HEK293 (cell line): Measurements from ENCODE around the gene TM7SF3.
A peak's percentile ranks its signal among the peaks of the same experiment; 100 is the strongest.

Source experiments
- CTCF ChIA-PET: fragments of 350-600 bp; formaldehyde crosslinking; extraction: SDS; loops from one replicate; lab custom pipeline; 2021; ENCODE audit warnings: antibody characterized with exemption; lab: Yijun Ruan, JAX
- POLR2A ChIA-PET: fragments of 300-600 bp; formaldehyde crosslinking; extraction: SDS; loops from one replicate; lab custom pipeline; 2020; ENCODE audit warnings: antibody characterized with exemption, inconsistent platforms; lab: Yijun Ruan, JAX
- H3K27ac ChIP-seq: fragments of 200-500 bp; sonication (Bioruptor generic); 2 replicates; pipeline ENCODE4 v1.5.1; 2014; ENCODE audit warnings: low read depth, low read length, control low read depth, inconsistent platforms; ENCODE audit errors: extremely low read depth
- H3K36me3 ChIP-seq, 2 experiments: fragments of 200-500 bp in 1 of 2; sonication (Bioruptor generic) in 1 of 2; 1 replicate in 1 of 2; 2 replicates in 1 of 2; pipeline ENCODE4 v1.5.1; 2014 to 2017; ENCODE audit warnings: inconsistent platforms in 2 of 2, low read length in 2 of 2; ENCODE audit not compliant: control insufficient read depth in 2 of 2, insufficient read depth in 1 of 2
- H3K4me1 ChIP-seq: fragments of 200-500 bp; sonication (Bioruptor generic); 2 replicates; pipeline ENCODE4 v1.5.1; 2014; ENCODE audit warnings: mild to moderate bottlenecking, low read length, inconsistent platforms; ENCODE audit not compliant: control insufficient read depth, insufficient read depth
- H3K4me3 ChIP-seq: 2 replicates; pipeline ENCODE4 v1.5.1; 2011; ENCODE audit warnings: low read depth, mild to moderate bottlenecking, control low read depth, low read length, moderate library complexity
- H3K9me3 ChIP-seq: fragments of 200-500 bp; sonication (Bioruptor generic); 2 replicates; pipeline ENCODE4 v1.5.1; 2014; ENCODE audit warnings: low read depth, low read length, inconsistent platforms; ENCODE audit not compliant: control insufficient read depth, insufficient read depth
- CTCF ChIP-seq: fragments of 450-650 bp; formaldehyde crosslinking; IDR thresholded peaks from 2 replicates; pipeline ENCODE4 v1.5.1; 2016; ENCODE audit warnings: missing biosample characterization, missing genetic modification characterization
- KLF1 ChIP-seq: fragments of 450-650 bp; formaldehyde crosslinking; IDR thresholded peaks from 2 replicates; pipeline ENCODE4 v1.5.1; 2016; ENCODE audit warnings: missing biosample characterization, missing genetic modification characterization
- KLF16 ChIP-seq: fragments of 450-650 bp; formaldehyde crosslinking; IDR thresholded peaks from 2 replicates; pipeline ENCODE4 v1.5.1; 2017; ENCODE audit warnings: missing biosample characterization, missing genetic modification characterization
- KLF8 ChIP-seq: fragments of 450-650 bp; formaldehyde crosslinking; IDR thresholded peaks from 2 replicates; pipeline ENCODE4 v1.5.1; 2016; ENCODE audit warnings: missing biosample characterization, missing genetic modification characterization
- PRDM4 ChIP-seq: fragments of 450-650 bp; formaldehyde crosslinking; IDR thresholded peaks from 2 replicates; pipeline ENCODE4 v1.5.1; 2017; ENCODE audit warnings: missing biosample characterization, missing genetic modification characterization
- PRDM6 ChIP-seq: fragments of 450-650 bp; formaldehyde crosslinking; IDR thresholded peaks from 2 replicates; pipeline ENCODE4 v1.5.1; 2017; ENCODE audit warnings: missing biosample characterization, missing genetic modification characterization
- SALL2 ChIP-seq: fragments of 450-650 bp; formaldehyde crosslinking; IDR thresholded peaks from 2 replicates; pipeline ENCODE4 v1.5.0; 2017; ENCODE audit warnings: missing biosample characterization, mild to moderate bottlenecking, missing genetic modification characterization, borderline replicate concordance
- SP3 ChIP-seq: fragments of 450-650 bp; formaldehyde crosslinking; IDR thresholded peaks from 2 replicates; pipeline ENCODE4 v1.5.1; 2016; ENCODE audit warnings: missing biosample characterization, missing genetic modification characterization
- ZBTB17 ChIP-seq: fragments of 450-650 bp; formaldehyde crosslinking; IDR thresholded peaks from 2 replicates; pipeline ENCODE4 v1.5.1; 2016; ENCODE audit warnings: missing biosample characterization, missing genetic modification characterization
- ZBTB7A ChIP-seq: fragments of 450-650 bp; formaldehyde crosslinking; IDR thresholded peaks from 2 replicates; pipeline ENCODE4 v1.5.1; 2016; ENCODE audit warnings: low read depth, missing biosample characterization, missing genetic modification characterization
- ZNF155 ChIP-seq: fragments of 450-650 bp; formaldehyde crosslinking; IDR thresholded peaks from 2 replicates; pipeline ENCODE4 v1.5.1; 2016; ENCODE audit warnings: missing biosample characterization, missing genetic modification characterization
- ZNF223 ChIP-seq: fragments of 450-650 bp; formaldehyde crosslinking; IDR thresholded peaks from 2 replicates; pipeline ENCODE4 v1.5.1; 2016; ENCODE audit warnings: missing biosample characterization, missing genetic modification characterization
- ZNF239 ChIP-seq: fragments of 450-650 bp; formaldehyde crosslinking; IDR thresholded peaks from 2 replicates; pipeline ENCODE4 v1.5.1; 2016; ENCODE audit warnings: missing biosample characterization, missing genetic modification characterization
- ZNF302 ChIP-seq: fragments of 450-650 bp; formaldehyde crosslinking; IDR thresholded peaks from 2 replicates; pipeline ENCODE4 v1.5.1; 2016; ENCODE audit warnings: missing biosample characterization, missing genetic modification characterization, low read depth
- ZNF335 ChIP-seq: fragments of 450-650 bp; formaldehyde crosslinking; conservative IDR thresholded peaks from 2 replicates; pipeline ENCODE4 v1.5.1; 2016; ENCODE audit warnings: missing biosample characterization, missing genetic modification characterization
- ZNF362 ChIP-seq: fragments of 450-650 bp; formaldehyde crosslinking; IDR thresholded peaks from 2 replicates; pipeline ENCODE4 v1.5.1; 2016; ENCODE audit warnings: missing biosample characterization, missing genetic modification characterization
- ZNF366 ChIP-seq: fragments of 450-650 bp; formaldehyde crosslinking; conservative IDR thresholded peaks from 2 replicates; pipeline ENCODE4 v1.5.1; 2016; ENCODE audit warnings: missing biosample characterization, missing genetic modification characterization
- ZNF514 ChIP-seq: fragments of 450-650 bp; formaldehyde crosslinking; IDR thresholded peaks from 2 replicates; pipeline ENCODE4 v1.5.1; 2016; ENCODE audit warnings: missing biosample characterization, missing genetic modification characterization
- ZNF571 ChIP-seq: fragments of 450-650 bp; formaldehyde crosslinking; IDR thresholded peaks from 2 replicates; pipeline ENCODE4 v1.5.0; 2017; ENCODE audit warnings: missing biosample characterization, missing genetic modification characterization
- ZNF600 ChIP-seq: fragments of 450-650 bp; formaldehyde crosslinking; IDR thresholded peaks from 2 replicates; pipeline ENCODE4 v1.5.1; 2016; ENCODE audit warnings: missing biosample characterization, missing genetic modification characterization
- ZNF624 ChIP-seq: fragments of 450-650 bp; formaldehyde crosslinking; IDR thresholded peaks from 2 replicates; pipeline ENCODE4 v1.5.1; 2017; ENCODE audit warnings: missing biosample characterization, missing genetic modification characterization
- ZNF701 ChIP-seq: fragments of 450-650 bp; formaldehyde crosslinking; IDR thresholded peaks from 2 replicates; pipeline ENCODE4 v1.5.1; 2016; ENCODE audit warnings: missing biosample characterization, missing genetic modification characterization
- ZSCAN16 ChIP-seq: fragments of 450-650 bp; formaldehyde crosslinking; IDR thresholded peaks from 2 replicates; pipeline ENCODE4 v1.5.1; 2016; ENCODE audit warnings: missing biosample characterization, missing genetic modification characterization
- TF ChIP-seq, protein P1 (sequence below): fragments of 450-650 bp; formaldehyde crosslinking; IDR thresholded peaks from 2 replicates; pipeline ENCODE4 v1.5.1; 2016; ENCODE audit warnings: missing biosample characterization, missing genetic modification characterization

Gene TM7SF3

DNA sequence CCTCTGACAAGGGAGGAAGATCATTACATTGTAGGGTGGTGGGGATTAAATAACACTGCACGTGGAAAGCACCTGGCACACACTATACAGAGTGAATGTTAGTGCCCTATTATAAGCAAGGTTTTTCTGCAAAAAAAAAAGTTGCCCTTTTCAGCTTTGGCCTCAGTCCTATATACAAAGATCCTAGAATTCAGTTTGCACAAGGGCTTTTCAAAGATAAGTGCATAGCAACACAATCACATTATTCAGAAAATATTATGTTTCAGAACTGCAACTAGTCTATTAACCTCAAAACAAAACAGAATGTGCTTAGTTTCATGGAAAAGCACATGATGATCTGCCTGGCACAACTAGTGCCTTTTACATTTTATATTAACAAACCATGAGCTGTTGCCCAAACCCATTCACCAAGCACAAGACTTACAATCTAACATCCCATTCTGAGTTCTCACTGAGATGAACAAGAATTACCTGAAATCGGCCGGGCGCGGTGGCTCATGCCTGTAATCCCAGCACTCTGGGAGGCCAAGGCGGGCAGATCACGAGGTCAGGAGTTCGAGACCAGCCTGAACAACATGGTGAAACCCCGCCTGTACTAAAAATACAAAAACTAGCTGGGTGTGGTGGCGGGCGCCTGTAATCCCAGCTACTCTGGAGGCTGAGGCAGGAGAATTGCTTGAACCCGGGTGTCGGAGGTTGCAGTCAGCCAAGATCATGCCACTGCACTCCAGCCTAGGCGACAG, 1.8 kb downstream of the TM7SF3 start:
- H3K36me3 ChIP-seq: no peaks in the 10 kb centered on the region
- no peaks in the 10 kb centered on the region for H3K9me3 ChIP-seq
- CTCF ChIA-PET: interaction anchor here (0.7 to 5.8 kb wide), 4 partner anchors 10 to 970 kb away, joined by 3 to 65 read pairs (median 4); no protein-coding TSS in a partner anchor
- POLR2A ChIA-PET: interaction anchor here (0.7 to 1.0 kb wide), 3 partner anchors 20 to 180 kb away, joined by 3 to 7 read pairs (median 5); no protein-coding TSS in a partner anchor
- H3K4me1 ChIP-seq: peaks cover 6% of the 10 kb centered on the region; the same call in 1 of the 2 replicates
- no peak overlapping the region for H3K27ac ChIP-seq
- H3K4me3 ChIP-seq: no peak overlapping the region
- TF ChIP-seq ZBTB7A (tag by site-specific recombination): no peak
- no peak for TF ChIP-seq KLF16 (tag by site-specific recombination)
- TF ChIP-seq ZNF624 (tag by site-specific recombination): no peak
- no peak for TF ChIP-seq ZNF155 (tag by site-specific recombination)
- TF ChIP-seq ZNF514: no peak
- no peak for TF ChIP-seq ZNF239
- TF ChIP-seq SP3 (tag by site-specific recombination): no peak
- no peak for TF ChIP-seq SALL2 (tag by site-specific recombination)
- TF ChIP-seq, protein P1, sequence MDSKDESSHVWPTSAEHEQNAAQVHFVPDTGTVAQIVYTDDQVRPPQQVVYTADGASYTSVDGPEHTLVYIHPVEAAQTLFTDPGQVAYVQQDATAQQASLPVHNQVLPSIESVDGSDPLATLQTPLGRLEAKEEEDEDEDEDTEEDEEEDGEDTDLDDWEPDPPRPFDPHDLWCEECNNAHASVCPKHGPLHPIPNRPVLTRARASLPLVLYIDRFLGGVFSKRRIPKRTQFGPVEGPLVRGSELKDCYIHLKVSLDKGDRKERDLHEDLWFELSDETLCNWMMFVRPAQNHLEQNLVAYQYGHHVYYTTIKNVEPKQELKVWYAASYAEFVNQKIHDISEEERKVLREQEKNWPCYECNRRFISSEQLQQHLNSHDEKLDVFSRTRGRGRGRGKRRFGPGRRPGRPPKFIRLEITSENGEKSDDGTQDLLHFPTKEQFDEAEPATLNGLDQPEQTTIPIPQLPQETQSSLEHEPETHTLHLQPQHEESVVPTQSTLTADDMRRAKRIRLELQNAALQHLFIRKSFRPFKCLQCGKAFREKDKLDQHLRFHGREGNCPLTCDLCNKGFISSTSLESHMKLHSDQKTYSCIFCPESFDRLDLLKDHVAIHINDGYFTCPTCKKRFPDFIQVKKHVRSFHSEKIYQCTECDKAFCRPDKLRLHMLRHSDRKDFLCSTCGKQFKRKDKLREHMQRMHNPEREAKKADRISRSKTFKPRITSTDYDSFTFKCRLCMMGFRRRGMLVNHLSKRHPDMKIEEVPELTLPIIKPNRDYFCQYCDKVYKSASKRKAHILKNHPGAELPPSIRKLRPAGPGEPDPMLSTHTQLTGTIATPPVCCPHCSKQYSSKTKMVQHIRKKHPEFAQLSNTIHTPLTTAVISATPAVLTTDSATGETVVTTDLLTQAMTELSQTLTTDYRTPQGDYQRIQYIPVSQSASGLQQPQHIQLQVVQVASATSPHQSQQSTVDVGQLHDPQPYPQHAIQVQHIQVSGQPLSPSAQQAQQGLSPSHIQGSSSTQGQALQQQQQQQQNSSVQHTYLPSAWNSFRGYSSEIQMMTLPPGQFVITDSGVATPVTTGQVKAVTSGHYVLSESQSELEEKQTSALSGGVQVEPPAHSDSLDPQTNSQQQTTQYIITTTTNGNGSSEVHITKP (tag by site-specific recombination): peak; percentile 56
- TF ChIP-seq ZNF223 (tag by site-specific recombination): no peak
- TF ChIP-seq ZNF302 (tag by site-specific recombination): no peak
- TF ChIP-seq ZNF362 (tag by site-specific recombination): peak; percentile 78; the same call in 1 of the 2 replicates
- peak; percentile 44 for TF ChIP-seq KLF1 (tag by site-specific recombination)
- 0 out of 2 replicates have a peak, but pooled peaks have one; percentile 15 for TF ChIP-seq PRDM6 (tag by site-specific recombination)
- TF ChIP-seq, all 188 proteins: peak for 4

GRCh38 chr12:27009881-27010301, 4.3 kb downstream of the TM7SF3 start:
- ChIA-PET POLR2A (no interaction called here), CTCF (interaction anchor here (0.6 to 1.6 kb wide), 6 partner anchors 8 to 643 kb away, joined by 3 to 7 read pairs (median 4); no protein-coding TSS in a partner anchor)
- no peaks in the 10 kb centered on the region for H3K9me3 ChIP-seq
- no peak overlapping the region for H3K4me3 ChIP-seq
- no peaks in the 10 kb centered on the region for H3K36me3 ChIP-seq
- H3K27ac ChIP-seq: no peak overlapping the region
- H3K4me1 ChIP-seq: peaks cover 10% of the 10 kb centered on the region; the same call in 1 of the 2 replicates
- no peak for TF ChIP-seq ZNF571 (tag by site-specific recombination)
- 0 out of 2 replicates have a peak, but pooled peaks have one; percentile 15 for TF ChIP-seq ZNF366 (tag by site-specific recombination)
- TF ChIP-seq PRDM4: no peak
- TF ChIP-seq ZNF335 (tag by site-specific recombination): peak; percentile 75
- TF ChIP-seq ZBTB17: no peak
- TF ChIP-seq KLF8 (tag by site-specific recombination): no peak
- 0 out of 2 replicates have a peak, but pooled peaks have one; percentile 17 for TF ChIP-seq CTCF
- no peak for TF ChIP-seq ZSCAN16
- no peak for TF ChIP-seq ZNF600
- no peak for TF ChIP-seq ZNF701
